CD4-positive, alpha-beta T cell treated with Interleukin-17A for 1 hour (primary cell): Measurements from ENCODE around the gene NHERF2.

ENCODE experiments used
- DNase-seq: peaks from one replicate; pipeline ENCODE4 v3.0.0-alpha.2; 2020

Gene NHERF2

DNA sequence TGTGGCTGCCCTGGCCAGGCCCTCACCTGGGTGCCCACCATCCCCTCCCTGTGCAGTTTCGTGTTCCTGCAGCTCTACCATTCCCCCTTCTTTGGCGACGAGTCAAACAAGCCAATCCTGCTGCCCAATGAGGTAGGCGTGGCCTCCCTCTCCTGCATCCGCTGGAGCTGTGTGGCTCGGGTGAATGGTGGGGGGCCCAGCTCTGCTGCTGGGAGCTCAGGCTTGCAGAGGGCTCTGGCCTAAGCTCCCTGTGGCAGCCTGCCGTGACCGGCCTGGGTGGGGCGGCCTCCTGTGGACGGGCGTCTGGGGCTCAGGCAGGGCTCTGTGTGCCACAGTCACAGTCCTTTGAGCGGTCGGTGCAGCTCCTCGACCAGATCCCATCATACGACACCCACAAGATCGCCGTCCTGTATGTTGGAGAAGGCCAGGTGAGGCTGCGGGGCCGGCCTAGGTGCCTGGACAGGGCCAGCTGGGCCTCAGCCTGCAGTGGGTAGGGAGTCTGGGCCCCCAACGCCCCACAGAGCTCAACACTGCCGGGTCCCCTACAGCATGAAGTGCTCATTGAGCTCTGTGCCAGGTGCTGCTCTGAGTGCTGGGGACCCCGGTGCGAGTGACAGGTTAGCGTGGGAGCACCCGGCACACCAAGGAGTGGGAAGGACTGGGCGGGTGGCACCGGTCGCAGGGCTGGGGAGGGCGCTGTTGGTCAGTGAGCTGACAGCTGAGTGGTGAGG is 58.4 kb downstream of the NHERF2 start:
- DNase-seq = no peak

DNA sequence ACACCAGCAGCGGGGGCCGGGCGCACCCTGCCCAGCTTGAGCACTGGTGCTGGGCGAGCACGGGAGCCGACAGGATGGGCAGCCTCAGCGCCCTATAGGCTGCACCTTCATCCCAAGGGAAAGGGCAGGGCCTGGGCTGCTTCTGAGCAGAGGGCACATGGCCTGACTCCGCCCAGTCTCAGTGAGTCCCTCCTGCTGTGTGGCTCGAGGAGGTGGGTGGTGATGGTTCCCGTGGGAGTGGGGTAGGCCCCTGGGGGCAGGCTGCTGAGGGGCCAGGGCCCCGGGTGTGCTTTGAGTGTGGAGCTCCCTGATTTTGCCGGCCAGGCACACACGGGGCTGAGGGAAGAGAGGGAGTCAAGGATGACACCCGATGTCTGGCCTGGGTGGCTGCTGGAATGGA is 59.0 kb downstream of the NHERF2 start:
- no peak for DNase-seq

DNA sequence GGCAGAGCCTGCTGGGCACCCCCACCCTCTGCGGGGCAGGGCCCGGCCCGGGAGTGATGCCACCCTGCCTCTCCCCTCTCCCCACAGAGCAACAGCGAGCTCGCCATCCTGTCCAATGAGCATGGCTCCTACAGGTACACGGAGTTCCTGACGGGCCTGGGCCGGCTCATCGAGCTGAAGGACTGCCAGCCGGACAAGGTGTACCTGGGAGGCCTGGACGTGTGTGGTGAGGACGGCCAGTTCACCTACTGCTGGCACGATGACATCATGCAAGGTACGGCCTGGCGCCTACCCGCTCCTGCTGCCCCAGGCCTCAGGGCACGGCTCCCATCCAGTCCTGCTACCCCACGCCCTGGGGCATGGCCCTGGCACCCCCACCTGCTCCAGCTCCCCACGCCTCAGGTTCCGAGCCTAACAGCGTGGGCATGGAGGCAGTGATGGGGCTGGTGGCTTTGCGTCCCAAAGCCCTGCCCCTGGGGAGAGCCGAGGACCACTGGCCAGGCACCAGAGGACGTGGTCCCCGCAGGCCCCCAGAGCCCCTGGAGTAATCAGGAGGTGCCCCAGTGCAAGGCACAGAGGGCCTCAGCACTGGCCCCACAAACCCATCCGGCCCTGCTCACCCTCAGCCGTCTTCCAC is 59.5 kb downstream of the NHERF2 start:
- DNase-seq = no peak

DNA sequence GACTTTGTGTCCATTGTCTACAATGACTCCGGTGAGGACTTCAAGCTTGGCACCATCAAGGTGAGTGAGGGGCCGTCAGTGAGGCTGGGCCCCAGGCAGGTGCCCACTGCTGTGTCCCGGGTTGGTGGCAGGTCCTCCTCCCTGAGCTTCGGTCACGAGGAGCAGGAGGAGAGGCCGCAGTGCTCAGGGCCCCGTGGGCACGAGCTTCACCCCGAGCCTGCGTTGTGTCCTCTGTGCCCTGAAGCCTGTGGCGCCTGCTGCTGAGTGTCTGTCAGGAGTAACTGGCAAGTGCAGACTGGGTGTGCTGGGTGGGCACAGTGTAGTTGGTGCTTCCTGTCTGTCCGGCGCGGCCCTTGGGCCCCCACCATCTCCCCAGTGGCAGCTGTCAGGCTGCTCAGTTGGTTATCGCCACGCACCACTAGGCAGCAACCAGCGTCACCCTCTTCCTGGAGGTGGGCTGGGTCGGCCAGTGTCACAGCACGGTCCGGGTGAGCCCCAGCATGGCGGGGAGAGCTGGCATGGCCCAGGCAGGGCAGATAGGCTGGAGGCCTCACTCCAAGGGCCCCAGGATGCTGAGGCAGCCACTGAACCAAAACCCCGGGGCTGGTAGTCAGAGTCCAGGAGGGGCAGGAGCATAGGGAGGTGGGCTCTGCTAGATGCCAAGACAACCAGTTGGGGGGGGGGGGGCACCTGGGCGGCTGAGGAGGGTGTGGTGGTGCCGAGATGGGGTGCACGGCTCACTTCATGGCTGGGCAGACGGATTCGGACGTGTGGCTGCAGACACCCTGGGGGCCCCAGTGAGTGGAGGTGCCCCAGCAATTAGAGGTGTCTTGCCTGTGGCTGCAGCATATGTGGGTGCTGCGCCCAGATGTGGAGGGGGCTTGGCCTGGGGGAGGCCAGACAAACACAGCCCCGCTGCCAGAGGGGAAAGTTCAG is 60.4 kb downstream of the NHERF2 start:
- no peak for DNase-seq

DNA sequence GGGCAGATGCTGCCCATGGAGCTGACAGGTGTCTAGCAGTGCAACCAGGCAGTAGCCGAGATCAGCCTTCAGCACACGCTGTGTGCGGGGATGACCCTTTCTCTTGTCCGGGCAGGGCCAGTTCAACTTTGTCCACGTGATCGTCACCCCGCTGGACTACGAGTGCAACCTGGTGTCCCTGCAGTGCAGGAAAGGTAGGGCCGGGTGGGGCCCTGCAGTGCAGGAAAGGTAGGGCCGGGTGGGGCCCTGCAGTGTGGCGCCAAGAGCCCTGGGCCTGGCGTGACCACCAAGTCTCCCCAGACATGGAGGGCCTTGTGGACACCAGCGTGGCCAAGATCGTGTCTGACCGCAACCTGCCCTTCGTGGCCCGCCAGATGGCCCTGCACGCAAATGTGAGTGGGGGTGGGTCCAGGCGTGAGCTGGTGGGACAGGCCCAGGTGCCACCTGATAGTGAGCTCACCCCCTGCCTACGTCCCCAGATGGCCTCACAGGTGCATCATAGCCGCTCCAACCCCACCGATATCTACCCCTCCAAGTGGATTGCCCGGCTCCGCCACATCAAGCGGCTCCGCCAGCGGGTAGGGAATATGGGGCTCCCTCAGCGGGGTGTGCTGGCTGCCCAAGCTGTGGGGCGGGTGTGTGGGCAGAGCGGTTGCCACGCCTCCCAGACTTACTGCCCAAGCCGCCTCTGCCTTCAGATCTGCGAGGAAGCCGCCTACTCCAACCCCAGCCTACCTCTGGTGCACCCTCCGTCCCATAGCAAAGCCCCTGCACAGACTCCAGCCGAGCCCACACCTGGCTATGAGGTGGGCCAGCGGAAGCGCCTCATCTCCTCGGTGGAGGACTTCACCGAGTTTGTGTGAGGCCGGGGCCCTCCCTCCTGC is 61.3 kb downstream of the NHERF2 start:
- DNase-seq = no peak
